Mesenchymal stem cell (in vitro differentiated cells and primary cell): ENCODE measurements around the gene LRRC28.

Experiments
- DNase-seq: peaks from one replicate; pipeline ENCODE4 v3.0.0-alpha.2; 2013
- H2AFZ ChIP-seq: one replicate; pipeline ENCODE4 v1.6.1; 2013; ENCODE audit warnings: low read depth, mild to moderate bottlenecking, control low read depth, inconsistent platforms, low read length, moderate library complexity
- H2AK5ac ChIP-seq: 2 replicates; pipeline ENCODE4 v1.6.1; 2013; ENCODE audit warnings: low read length, moderate library complexity, mild to moderate bottlenecking, inconsistent platforms; ENCODE audit not compliant: severe bottlenecking
- H2BK120ac ChIP-seq: one replicate; pipeline ENCODE4 v1.6.1; 2013; ENCODE audit warnings: low read depth, mild to moderate bottlenecking, inconsistent platforms, low read length, moderate library complexity
- H2BK12ac ChIP-seq, 2 experiments: one replicate each; pipeline ENCODE4 v1.6.1; 2013; ENCODE audit warnings: inconsistent platforms in 2 of 2, low read length in 2 of 2, mild to moderate bottlenecking in 2 of 2, moderate library complexity in 2 of 2, control low read depth in 1 of 2
- H2BK15ac ChIP-seq: one replicate; pipeline ENCODE4 v1.6.1; 2013; ENCODE audit warnings: mild to moderate bottlenecking, low read depth, inconsistent platforms; ENCODE audit not compliant: poor library complexity, severe bottlenecking
- H2BK5ac ChIP-seq: 2 replicates; pipeline ENCODE4 v1.6.1; 2013; ENCODE audit warnings: low read depth, mild to moderate bottlenecking, low read length, control low read depth, inconsistent platforms; ENCODE audit not compliant: poor library complexity, severe bottlenecking
- H3K14ac ChIP-seq, 2 experiments: one replicate each; pipeline ENCODE4 v1.6.1; 2013; ENCODE audit warnings: inconsistent platforms in 2 of 2, low read length in 2 of 2, control low read depth in 1 of 2, mild to moderate bottlenecking in 1 of 2, moderate library complexity in 1 of 2
- H3K18ac ChIP-seq, 2 experiments: one replicate each; pipeline ENCODE4 v1.6.1; 2013; ENCODE audit warnings: inconsistent platforms in 2 of 2, low read length in 2 of 2, control low read depth in 1 of 2, low read depth in 1 of 2, mild to moderate bottlenecking in 1 of 2
- H3K23ac ChIP-seq, 2 experiments: one replicate each; pipeline ENCODE4 v1.6.1; 2013; ENCODE audit warnings: inconsistent platforms in 2 of 2, low read length in 2 of 2, mild to moderate bottlenecking in 2 of 2, moderate library complexity in 2 of 2, control low read depth in 1 of 2
- H3K27ac ChIP-seq: 2 replicates; pipeline ENCODE4 v1.5.1; 2013; ENCODE audit warnings: mild to moderate bottlenecking, moderate library complexity, low read length, control low read depth, inconsistent platforms; ENCODE audit not compliant: poor library complexity, severe bottlenecking
- H3K27me3 ChIP-seq, 2 experiments: 2 replicates each; pipeline versions ENCODE4 v1.6.1 to v1.7.0; 2013; ENCODE audit warnings: low read length in 2 of 2, mild to moderate bottlenecking in 2 of 2, moderate library complexity in 2 of 2, control low read depth in 1 of 2, inconsistent platforms in 1 of 2; ENCODE audit not compliant: control insufficient read depth in 1 of 2, insufficient read depth in 1 of 2
- H3K36me3 ChIP-seq, 2 experiments: 2 replicates each; pipeline versions ENCODE4 v1.6.1 to v1.7.0; 2013; ENCODE audit warnings: low read length in 2 of 2, control low read depth in 1 of 2, inconsistent platforms in 1 of 2, low read depth in 1 of 2, mild to moderate bottlenecking in 1 of 2; ENCODE audit not compliant: insufficient read depth in 2 of 2, control insufficient read depth in 1 of 2
- H3K4ac ChIP-seq, 2 experiments: one replicate each; pipeline ENCODE4 v1.6.1; 2013; ENCODE audit warnings: inconsistent platforms in 2 of 2, low read length in 2 of 2, mild to moderate bottlenecking in 2 of 2, moderate library complexity in 2 of 2, control low read depth in 1 of 2, low read depth in 1 of 2
- H3K4me1 ChIP-seq: 2 replicates; pipeline ENCODE4 v1.6.1; 2013; ENCODE audit warnings: low read depth, low read length, control low read depth; ENCODE audit not compliant: control insufficient read depth, insufficient read depth
- H3K4me2 ChIP-seq: 2 replicates; pipeline ENCODE4 v1.6.1; 2013; ENCODE audit warnings: low read length, mild to moderate bottlenecking, inconsistent platforms; ENCODE audit not compliant: poor library complexity, severe bottlenecking
- H3K4me3 ChIP-seq, 2 experiments: 2 replicates each; pipeline versions ENCODE4 v1.5.1 to v1.7.0; 2013; ENCODE audit warnings: low read length in 2 of 2, mild to moderate bottlenecking in 2 of 2, control low read depth in 1 of 2, low read depth in 1 of 2; ENCODE audit not compliant: insufficient read depth in 1 of 2
- H3K79me1 ChIP-seq: replicated peaks from 2 replicates; pipeline ENCODE4 v1.6.1; 2013; ENCODE audit warnings: mild to moderate bottlenecking, control low read depth, low read length, inconsistent platforms; ENCODE audit not compliant: poor library complexity, severe bottlenecking
- H3K9ac ChIP-seq: 2 replicates; pipeline ENCODE4 v1.7.0; 2013; ENCODE audit warnings: mild to moderate bottlenecking, low read length, moderate library complexity
- H3K9me3 ChIP-seq: 2 replicates; pipeline ENCODE4 v1.7.0; 2013; ENCODE audit warnings: mild to moderate bottlenecking, low read length; ENCODE audit not compliant: control insufficient read depth
- H4K8ac ChIP-seq: one replicate; pipeline ENCODE4 v1.6.1; 2013; ENCODE audit warnings: inconsistent platforms, mild to moderate bottlenecking, low read length, moderate library complexity
- H4K91ac ChIP-seq: one replicate; pipeline ENCODE4 v1.6.1; 2013; ENCODE audit warnings: mild to moderate bottlenecking, low read length, inconsistent platforms
- WGBS: methylation state at CpG from one replicate; pipeline ENCODE4 v1.1.7; 2013; ENCODE audit warnings: mixed read lengths; 5-methylcytosine and 5-hydroxymethylcytosine counted together

LRRC28 gene

DNA sequence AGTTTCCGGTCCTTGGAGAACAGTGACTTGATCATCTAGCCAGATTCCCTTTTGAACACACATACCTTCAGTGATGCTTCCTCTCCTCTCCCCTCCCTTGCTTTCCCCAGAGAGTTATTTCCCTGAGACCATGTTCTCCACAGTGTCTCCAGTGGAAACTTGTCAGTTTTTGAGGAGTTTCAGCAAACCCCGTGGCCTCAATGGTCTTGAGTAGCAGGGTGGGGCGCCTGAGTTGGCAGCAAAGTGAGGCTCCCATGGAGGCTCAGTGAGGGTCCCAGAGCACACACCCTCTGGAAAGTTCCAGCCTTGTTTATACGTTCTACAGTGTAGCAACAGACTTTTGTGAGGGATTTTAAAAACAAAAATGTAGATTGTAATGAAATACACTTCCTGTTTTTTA lies 135.1 kb downstream of the LRRC28 start:
- no peaks in the 10 kb centered on the region for H3K27me3 ChIP-seq
- no peak overlapping the region for H4K91ac ChIP-seq
- no peaks in the 10 kb centered on the region for H3K79me1 ChIP-seq
- H3K9me3 ChIP-seq = peaks cover 8% of the 10 kb centered on the region
- H3K4ac ChIP-seq = no peak overlapping the region
- H2BK12ac ChIP-seq = no peak overlapping the region
- H3K14ac ChIP-seq = no peak overlapping the region
- H3K36me3 ChIP-seq = no peaks in the 10 kb centered on the region
- H2BK5ac ChIP-seq = no peak overlapping the region
- H2BK15ac ChIP-seq = no peak overlapping the region
- H3K4me2 ChIP-seq = no peak overlapping the region
- H2AFZ ChIP-seq = no peak overlapping the region
- no peak for DNase-seq
- H3K18ac ChIP-seq = no peak overlapping the region
- H3K9ac ChIP-seq = no peak overlapping the region
- H3K4me3 ChIP-seq = no peak overlapping the region
- H2BK120ac ChIP-seq = no peak overlapping the region
- no peak overlapping the region for H2AK5ac ChIP-seq
- H4K8ac ChIP-seq = peak overlapping the region; percentile 20
- H3K4me1 ChIP-seq = peaks cover 6% of the 10 kb centered on the region
- no peak overlapping the region for H3K23ac ChIP-seq
- 96% methylated on average over 4 of the region's 4 CpGs for WGBS
- no peak overlapping the region for H3K27ac ChIP-seq

DNA sequence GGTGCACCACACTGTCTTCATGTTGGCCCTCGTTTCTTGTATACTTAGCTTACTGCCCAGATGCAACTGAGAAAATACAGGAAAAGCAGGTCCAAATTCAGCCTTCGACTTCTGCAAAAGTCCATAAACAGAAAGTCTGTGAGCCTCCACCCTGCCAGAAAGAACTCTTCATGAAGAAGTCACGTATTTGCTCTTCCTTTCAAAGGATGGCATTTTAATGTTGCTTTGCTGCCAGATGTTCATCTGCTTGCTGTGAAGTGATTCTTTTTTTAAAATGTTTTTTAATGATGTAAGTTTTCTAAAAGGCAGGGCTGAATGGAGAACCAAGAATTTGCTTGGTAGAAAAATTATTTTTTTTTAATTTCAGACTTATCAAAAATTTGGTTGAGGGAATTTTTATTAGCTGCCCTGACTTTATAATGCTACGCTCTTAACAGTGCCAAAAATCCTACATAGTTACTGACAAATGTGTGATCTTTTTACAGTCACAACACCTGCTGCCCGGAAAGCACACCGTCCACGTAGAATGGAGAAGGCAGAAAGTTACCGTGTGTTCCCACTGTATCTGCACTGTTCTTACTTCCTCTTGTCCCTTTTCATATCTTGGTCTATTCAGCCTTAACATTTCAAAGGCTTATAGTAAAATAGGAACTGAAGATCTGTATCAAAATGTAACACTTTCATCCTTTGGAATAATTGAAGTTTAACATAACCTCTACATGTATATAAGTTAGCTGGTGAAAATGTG lies 136.3 kb downstream of the LRRC28 start:
- H4K91ac ChIP-seq = no peak overlapping the region
- no peak overlapping the region for H4K8ac ChIP-seq
- no peak overlapping the region for H3K9ac ChIP-seq
- 93% methylated on average over 7 of the region's 8 CpGs for WGBS
- peaks cover 6% of the 10 kb centered on the region for H3K4me1 ChIP-seq
- no peak overlapping the region for H2BK5ac ChIP-seq
- H3K79me1 ChIP-seq = no peaks in the 10 kb centered on the region
- H2BK12ac ChIP-seq = no peak overlapping the region
- no peak overlapping the region for H2AK5ac ChIP-seq
- no peak overlapping the region for H2AFZ ChIP-seq
- H2BK15ac ChIP-seq = no peak overlapping the region
- H3K4ac ChIP-seq = no peak overlapping the region
- H3K23ac ChIP-seq = no peak overlapping the region
- no peak overlapping the region for H3K18ac ChIP-seq
- H3K27me3 ChIP-seq = no peaks in the 10 kb centered on the region
- no peak for DNase-seq
- H3K27ac ChIP-seq = no peak overlapping the region
- H3K4me2 ChIP-seq = no peak overlapping the region
- peaks cover 20% of the 10 kb centered on the region for H3K9me3 ChIP-seq
- H3K36me3 ChIP-seq = no peaks in the 10 kb centered on the region
- no peak overlapping the region for H3K14ac ChIP-seq
- no peak overlapping the region for H2BK120ac ChIP-seq
- H3K4me3 ChIP-seq = no peak overlapping the region

DNA sequence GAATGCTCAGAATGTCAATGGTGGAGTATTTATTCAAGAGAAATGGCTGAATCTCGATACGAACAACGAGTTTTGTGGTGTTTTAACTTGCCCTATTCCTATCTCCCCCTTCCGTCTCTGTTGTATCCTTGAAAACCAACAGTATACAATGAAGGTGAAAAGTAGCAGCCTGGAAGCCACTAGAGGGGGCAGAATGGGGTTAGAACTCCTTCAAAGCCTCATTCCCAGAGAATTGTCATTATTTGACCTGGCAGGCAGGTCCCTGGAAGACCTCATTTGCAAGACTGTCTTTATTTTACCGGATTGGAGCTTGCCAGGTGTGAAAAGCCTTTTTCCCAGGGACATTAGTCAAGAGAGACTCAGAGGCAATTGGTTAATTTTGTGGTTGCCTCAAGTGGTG lies 139.4 kb downstream of the LRRC28 start:
- no peak overlapping the region for H3K27ac ChIP-seq
- WGBS = 66% methylated on average over 5 of the region's 5 CpGs
- no peak overlapping the region for H2BK120ac ChIP-seq

DNA sequence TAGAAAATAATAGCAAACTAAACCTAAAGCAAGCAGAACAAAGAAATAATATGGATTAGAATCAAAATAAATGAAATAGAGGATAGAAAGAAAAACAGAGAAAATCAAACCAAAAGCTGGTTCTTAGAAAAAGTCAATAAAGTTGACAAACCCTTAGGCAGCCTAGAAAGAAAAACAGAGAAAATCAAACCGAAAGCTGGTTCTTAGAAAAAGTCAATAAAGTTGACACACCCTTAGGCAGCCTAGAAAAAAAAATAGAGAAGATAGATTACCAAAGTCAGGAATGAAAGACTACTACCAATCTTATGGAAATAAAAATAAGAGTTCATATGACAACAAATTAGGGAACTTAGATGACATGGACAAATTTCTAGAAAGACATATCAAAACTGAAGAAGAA lies 142.4 kb downstream of the LRRC28 start:
- Histone ChIP-seq H3K27me3 (no peaks in the 10 kb centered on the region), H2BK120ac (no peak overlapping the region), H3K18ac (no peak overlapping the region), H3K36me3 (no peaks in the 10 kb centered on the region), H3K4me2 (no peak overlapping the region), H3K23ac (no peak overlapping the region), H3K4ac (no peak overlapping the region), H2AFZ (no peak overlapping the region), H3K9me3 (peaks cover 20% of the 10 kb centered on the region), H3K79me1 (no peaks in the 10 kb centered on the region), H3K27ac (no peak overlapping the region), H3K9ac (no peak overlapping the region), H3K4me3 (no peak overlapping the region), H4K91ac (no peak overlapping the region), H3K14ac (no peak overlapping the region), H3K4me1 (no peaks in the 10 kb centered on the region), H2BK15ac (no peak overlapping the region), H2BK5ac (no peak overlapping the region), H4K8ac (no peak overlapping the region), H2AK5ac (no peak overlapping the region), H2BK12ac (no peak overlapping the region)
- no peak for DNase-seq
- no CpG with 5 or more reads among the region's 1 CpG for WGBS

More for the DNA sequence above, 139.4 kb downstream of the LRRC28 start:
- no peak overlapping the region for H3K18ac ChIP-seq
- H3K79me1 ChIP-seq = no peaks in the 10 kb centered on the region
- H3K4me2 ChIP-seq = no peak overlapping the region
- H2AFZ ChIP-seq = no peak overlapping the region
- no peak for DNase-seq
- no peak overlapping the region for H3K4me3 ChIP-seq
- H3K9me3 ChIP-seq = peaks cover 20% of the 10 kb centered on the region
- no peak overlapping the region for H2BK12ac ChIP-seq
- no peak overlapping the region for H3K9ac ChIP-seq
- H3K23ac ChIP-seq = no peak overlapping the region
- H3K27me3 ChIP-seq = no peaks in the 10 kb centered on the region
- H4K91ac ChIP-seq = no peak overlapping the region
- no peak overlapping the region for H3K4ac ChIP-seq
- H2BK15ac ChIP-seq = no peak overlapping the region
- no peak overlapping the region for H3K14ac ChIP-seq
- H3K4me1 ChIP-seq = no peaks in the 10 kb centered on the region
- no peak overlapping the region for H4K8ac ChIP-seq
- no peak overlapping the region for H2BK5ac ChIP-seq
- no peak overlapping the region for H2AK5ac ChIP-seq
- no peaks in the 10 kb centered on the region for H3K36me3 ChIP-seq
